ENCODE results near the gene SLC36A1. TPM values are rescaled to one million over a fixed set of nuclear protein-coding genes. Genes with fewer than 3 reads are reported as not detected.

SLC36A1 gene
- total RNA-seq, 1 experiment from 2014 or later = 15.0 TPM

- no peaks in the 10 kb centered on the region for H3K9me3 ChIP-seq (ENCODE audit: control insufficient read depth, low read depth, low read length)
- no peak overlapping the region for H3K4me2 ChIP-seq (ENCODE audit: insufficient read depth, insufficient read length, low read length)
- Mint-ChIP-seq H3K4me1 (peaks cover 13 to 17% of the 10 kb centered on the region in 2 experiments), H3K4me3 (no peak overlapping the region; a peak in 1 of 5 replicates), H3K27ac (peak overlapping the region in 2 of 3 experiments; percentile 40 to 87; a peak in 2 of 7 replicates), H3K27me3 (ENCODE audit: low read depth) (no peaks in the 10 kb centered on the region), H3K9me3 (no peaks in the 10 kb centered on the region), H3K36me3 (ENCODE audit: insufficient read depth in 1 of 3, low read depth in 3 of 3) (peaks cover 0 to 7% (median 0%) of the 10 kb centered on the region in 3 experiments; a peak in 2 of 7 replicates)
- H2BK12ac ChIP-seq (ENCODE audit: insufficient read length, low read depth, low read length) = no peak overlapping the region
- H4K8ac ChIP-seq (replicated peaks; ENCODE audit: insufficient read length, low read depth, low read length) = no peak overlapping the region
- H3K23ac ChIP-seq (ENCODE audit: insufficient read length, low read depth, low read length) = no peak overlapping the region
- H4K20me1 ChIP-seq (ENCODE audit: control insufficient read depth, insufficient read depth, insufficient read length) = no peaks in the 10 kb centered on the region
- H2AK5ac ChIP-seq (ENCODE audit: insufficient read length, low read length) = no peak overlapping the region
- no peak overlapping the region for H2BK15ac ChIP-seq (ENCODE audit: low read depth, low read length)
- H3K27ac ChIP-seq (ENCODE audit: insufficient read length, low read depth, low read length) = no peak overlapping the region
- no peak overlapping the region for H2BK20ac ChIP-seq (ENCODE audit: low read depth, low read length, poor library complexity, severe bottlenecking)
- H3K27me3 ChIP-seq (ENCODE audit: insufficient read depth, low read length) = no peaks in the 10 kb centered on the region; the same call in 1 of the 2 replicates
- H3K4ac ChIP-seq (ENCODE audit: low read depth, low read length) = no peak overlapping the region
- WGBS (ENCODE audit: extremely low coverage, insufficient read length, low lambda C conversion rate) = no CpG with 5 or more reads among the region's 10 CpGs
- H3K79me1 ChIP-seq (ENCODE audit: insufficient read depth, low read depth, low read length, poor library complexity, severe bottlenecking) = no peaks in the 10 kb centered on the region
- no peaks in the 10 kb centered on the region; the same call in 1 of the 2 replicates for H3K79me2 ChIP-seq (ENCODE audit: insufficient read depth, low read length)
- TF ChIP-seq, protein P1, sequence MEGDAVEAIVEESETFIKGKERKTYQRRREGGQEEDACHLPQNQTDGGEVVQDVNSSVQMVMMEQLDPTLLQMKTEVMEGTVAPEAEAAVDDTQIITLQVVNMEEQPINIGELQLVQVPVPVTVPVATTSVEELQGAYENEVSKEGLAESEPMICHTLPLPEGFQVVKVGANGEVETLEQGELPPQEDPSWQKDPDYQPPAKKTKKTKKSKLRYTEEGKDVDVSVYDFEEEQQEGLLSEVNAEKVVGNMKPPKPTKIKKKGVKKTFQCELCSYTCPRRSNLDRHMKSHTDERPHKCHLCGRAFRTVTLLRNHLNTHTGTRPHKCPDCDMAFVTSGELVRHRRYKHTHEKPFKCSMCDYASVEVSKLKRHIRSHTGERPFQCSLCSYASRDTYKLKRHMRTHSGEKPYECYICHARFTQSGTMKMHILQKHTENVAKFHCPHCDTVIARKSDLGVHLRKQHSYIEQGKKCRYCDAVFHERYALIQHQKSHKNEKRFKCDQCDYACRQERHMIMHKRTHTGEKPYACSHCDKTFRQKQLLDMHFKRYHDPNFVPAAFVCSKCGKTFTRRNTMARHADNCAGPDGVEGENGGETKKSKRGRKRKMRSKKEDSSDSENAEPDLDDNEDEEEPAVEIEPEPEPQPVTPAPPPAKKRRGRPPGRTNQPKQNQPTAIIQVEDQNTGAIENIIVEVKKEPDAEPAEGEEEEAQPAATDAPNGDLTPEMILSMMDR (conservative IDR thresholded peaks at IDR 0.05) = no peak
- H3K4me1 ChIP-seq (ENCODE audit: insufficient read depth, low read length) = no peaks in the 10 kb centered on the region
- no peak for DNase-seq
- no peak overlapping the region for H3K56ac ChIP-seq (ENCODE audit: insufficient read length, low read depth, low read length)
- no peak overlapping the region for H2AFZ ChIP-seq (ENCODE audit: low read length)
- H3K18ac ChIP-seq (ENCODE audit: insufficient read length, low read depth, low read length) = no peak overlapping the region
- H3T11ph ChIP-seq (ENCODE audit: low read length) = no peak overlapping the region
- H3K9ac ChIP-seq (ENCODE audit: extremely low read depth, insufficient read length, low read length) = no peak overlapping the region
- no peak overlapping the region for H2BK120ac ChIP-seq (ENCODE audit: low read depth, low read length, poor library complexity, severe bottlenecking)
- H3K23me2 ChIP-seq (ENCODE audit: insufficient read length, low read depth, low read length, poor library complexity, severe bottlenecking) = no peaks in the 10 kb centered on the region
- no peak overlapping the region for H4K91ac ChIP-seq (ENCODE audit: insufficient read length, low read depth, low read length)
- H3K14ac ChIP-seq (ENCODE audit: insufficient read depth, low read length) = no peak overlapping the region
- H4K5ac ChIP-seq (ENCODE audit: insufficient read length, low read depth, low read length) = no peak overlapping the region
- H2BK5ac ChIP-seq (ENCODE audit: insufficient read length, low read length) = no peak overlapping the region
These were observed 9.0 kb downstream of the SLC36A1 start for GRCh38 chr5:151456321-151456940.

Data from H9 (cell line).